ENCODE measurements around the gene NODAL. TPM values are rescaled to one million over a fixed set of nuclear protein-coding genes. Genes with fewer than 3 reads are reported as not detected.

NODAL gene
- total and polyA plus RNA-seq, 10 donors: not detected

DNA sequence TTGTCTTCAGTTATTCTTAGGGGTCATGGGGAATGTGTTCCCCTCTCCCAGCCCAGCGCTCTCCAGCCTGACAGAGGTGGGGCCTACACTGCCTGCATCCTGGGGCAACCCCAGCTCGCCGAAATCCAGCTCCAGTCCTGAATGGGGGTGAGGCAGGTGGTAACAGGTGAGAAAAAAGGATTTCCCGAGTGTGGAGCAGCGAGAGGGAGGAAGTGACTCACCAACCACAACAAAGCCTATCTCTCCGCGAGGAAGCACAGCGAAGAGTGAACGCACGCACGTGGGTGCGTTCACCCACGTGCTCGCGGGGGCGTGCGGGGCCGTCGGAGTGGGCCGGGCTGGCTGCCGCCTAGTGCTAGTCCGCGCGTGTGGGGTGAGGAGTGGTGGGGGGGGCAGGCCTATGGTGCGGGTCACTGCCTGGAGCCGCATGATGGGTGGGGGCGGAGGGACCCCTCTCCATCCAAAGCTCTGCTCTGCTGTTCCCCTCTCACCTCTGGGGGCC is 36.2 kb upstream of the NODAL start:
- Histone ChIP-seq H3K27me3 (replicated peaks in 1 of 7) (peaks cover 0 to 24% (median 6%) of the 10 kb centered on the region in 7 donors), H3K9me3 (no peaks in the 10 kb centered on the region), H3K4me3 (peak overlapping the region; percentile 47 to 85 (median 59)), H3K4me1 (peaks cover 41 to 71% (median 55%) of the 10 kb centered on the region in 6 donors), H3K36me3 (no peaks in the 10 kb centered on the region), H3K27ac (peak overlapping the region in 4 of 8 donors; percentile 75 to 85 (median 80))
- WGBS, 5 donors: 6 to 12% (median 7%) methylated on average over 20 to 27 of the region's 27 CpGs
- intact Hi-C loops (cut with DNase I; ENCODE audit: low total_unique reads): no loop called here
- peak; percentile 88 for DNase-seq
- TF ChIP-seq, protein P1, sequence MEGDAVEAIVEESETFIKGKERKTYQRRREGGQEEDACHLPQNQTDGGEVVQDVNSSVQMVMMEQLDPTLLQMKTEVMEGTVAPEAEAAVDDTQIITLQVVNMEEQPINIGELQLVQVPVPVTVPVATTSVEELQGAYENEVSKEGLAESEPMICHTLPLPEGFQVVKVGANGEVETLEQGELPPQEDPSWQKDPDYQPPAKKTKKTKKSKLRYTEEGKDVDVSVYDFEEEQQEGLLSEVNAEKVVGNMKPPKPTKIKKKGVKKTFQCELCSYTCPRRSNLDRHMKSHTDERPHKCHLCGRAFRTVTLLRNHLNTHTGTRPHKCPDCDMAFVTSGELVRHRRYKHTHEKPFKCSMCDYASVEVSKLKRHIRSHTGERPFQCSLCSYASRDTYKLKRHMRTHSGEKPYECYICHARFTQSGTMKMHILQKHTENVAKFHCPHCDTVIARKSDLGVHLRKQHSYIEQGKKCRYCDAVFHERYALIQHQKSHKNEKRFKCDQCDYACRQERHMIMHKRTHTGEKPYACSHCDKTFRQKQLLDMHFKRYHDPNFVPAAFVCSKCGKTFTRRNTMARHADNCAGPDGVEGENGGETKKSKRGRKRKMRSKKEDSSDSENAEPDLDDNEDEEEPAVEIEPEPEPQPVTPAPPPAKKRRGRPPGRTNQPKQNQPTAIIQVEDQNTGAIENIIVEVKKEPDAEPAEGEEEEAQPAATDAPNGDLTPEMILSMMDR (IDR thresholded peaks at IDR 0.05 in 8 of 11, conservative IDR thresholded peaks at IDR 0.05 in 3 of 11): no peak
- peak in 2 of 3 donors; percentile 4 to 27 for TF ChIP-seq POLR2AphosphoS5 (IDR thresholded peaks at IDR 0.05)
- TF ChIP-seq POLR2A (IDR thresholded peaks at IDR 0.05): no peak

DNA sequence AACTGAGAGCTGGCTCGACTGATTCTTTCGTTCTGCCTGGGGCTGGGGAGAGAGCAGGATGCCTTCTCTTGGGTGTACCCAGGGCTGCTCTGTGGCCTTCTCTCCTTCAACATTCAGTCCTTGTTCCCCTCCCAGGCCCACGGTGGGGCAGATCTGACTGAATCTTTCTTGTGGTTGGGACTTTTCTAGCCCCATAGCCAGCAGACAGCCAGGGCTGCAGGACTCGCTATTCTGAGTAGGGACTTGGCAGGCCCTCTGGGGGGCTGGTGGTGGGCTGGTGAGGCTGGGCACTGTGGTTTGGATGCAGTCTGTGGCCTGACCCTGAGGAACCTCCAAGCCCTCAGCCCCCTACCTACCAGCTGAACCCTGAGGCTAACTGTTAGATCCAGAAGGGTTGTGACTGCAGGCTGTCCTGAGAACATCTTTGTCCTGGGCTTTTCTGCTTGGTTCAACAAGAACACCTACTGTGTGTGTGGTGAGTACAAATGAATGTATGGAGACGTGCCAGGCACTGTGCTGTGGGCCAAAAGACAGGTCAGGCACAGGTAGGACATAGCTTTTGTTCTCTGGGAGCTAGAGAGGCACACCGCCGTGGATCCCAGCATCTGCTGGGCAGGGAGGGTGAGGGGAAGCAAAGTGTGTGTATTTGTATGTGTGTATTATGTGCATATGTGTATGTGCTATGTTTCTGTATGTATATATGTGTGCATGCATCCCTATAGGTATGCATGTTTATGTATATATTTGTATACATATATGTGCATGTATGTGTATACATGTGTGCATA is 35.0 kb upstream of the NODAL start:
- Histone ChIP-seq H3K27me3 (replicated peaks in 1 of 7) (peaks cover 0 to 24% (median 6%) of the 10 kb centered on the region in 7 donors), H3K4me3 (no peak overlapping the region), H3K4me1 (peaks cover 29 to 65% (median 48%) of the 10 kb centered on the region in 6 donors), H3K27ac (no peak overlapping the region), H3K9me3 (no peaks in the 10 kb centered on the region), H3K36me3 (no peaks in the 10 kb centered on the region)
- 64 to 80% (median 71%) methylated on average over 6 to 7 of the region's 7 CpGs for WGBS, 5 donors
- TF ChIP-seq, protein P1 (IDR thresholded peaks at IDR 0.05 in 8 of 11, conservative IDR thresholded peaks at IDR 0.05 in 3 of 11): no peak
- TF ChIP-seq POLR2A (IDR thresholded peaks at IDR 0.05) (no peak), POLR2AphosphoS5 (IDR thresholded peaks at IDR 0.05) (no peak)
- no peak for DNase-seq
- intact Hi-C loops (cut with DNase I; ENCODE audit: low total_unique reads): no loop called here

DNA sequence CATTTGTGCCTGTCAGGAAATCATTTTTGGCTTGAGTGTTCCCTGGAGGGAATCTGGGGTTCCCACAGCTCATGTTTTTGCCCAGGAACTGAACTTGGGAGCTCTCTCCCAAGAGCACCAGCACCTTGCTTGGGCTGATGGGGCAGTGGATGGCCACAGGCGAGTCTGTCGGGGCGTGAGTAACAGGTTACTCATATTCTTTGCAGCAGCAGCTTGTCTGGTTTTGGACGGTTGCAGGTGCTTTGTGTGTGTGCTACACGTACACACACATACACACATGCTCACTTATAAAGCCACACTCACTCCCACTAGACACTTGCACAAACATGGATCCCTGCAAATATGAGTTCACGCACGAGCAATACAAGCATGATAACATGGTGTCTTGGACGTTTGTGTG is 34.2 kb upstream of the NODAL start:
- Histone ChIP-seq H3K36me3 (no peaks in the 10 kb centered on the region), H3K27ac (no peak overlapping the region), H3K9me3 (no peaks in the 10 kb centered on the region), H3K27me3 (replicated peaks in 1 of 7) (peaks cover 0 to 24% (median 6%) of the 10 kb centered on the region in 7 donors), H3K4me1 (peaks cover 23 to 57% (median 41%) of the 10 kb centered on the region in 6 donors), H3K4me3 (no peak overlapping the region)
- TF ChIP-seq, protein P1 (IDR thresholded peaks at IDR 0.05 in 8 of 11, conservative IDR thresholded peaks at IDR 0.05 in 3 of 11): no peak
- TF ChIP-seq POLR2A (IDR thresholded peaks at IDR 0.05): no peak
- no peak for TF ChIP-seq POLR2AphosphoS5 (IDR thresholded peaks at IDR 0.05)
- 90 to 94% (median 92%) methylated on average over 8 of the region's 8 CpGs for WGBS, 5 donors
- no peak for DNase-seq
- intact Hi-C loops (cut with DNase I; ENCODE audit: low total_unique reads): no loop called here

DNA sequence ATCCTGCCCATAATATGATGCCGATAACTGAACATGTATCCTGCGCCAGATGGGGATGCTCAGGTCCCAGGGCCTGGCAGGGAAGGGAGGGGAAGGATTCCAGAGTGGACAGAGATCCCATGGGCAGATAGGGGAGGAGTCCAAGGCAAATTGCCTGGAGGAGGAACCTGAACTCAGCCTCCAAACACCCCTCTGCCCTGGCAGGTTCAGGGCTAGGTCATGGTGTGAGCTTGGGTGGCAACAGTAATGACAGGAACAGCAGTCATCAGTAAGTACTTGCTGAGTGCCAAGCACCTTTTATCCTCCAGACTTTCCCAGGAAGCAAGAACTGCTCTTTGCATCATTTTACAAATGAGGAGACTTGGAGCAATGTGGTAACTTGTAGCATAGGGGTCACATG is 33.3 kb upstream of the NODAL start:
- 81 to 93% (median 91%) methylated on average over 2 of the region's 2 CpGs for WGBS, 5 donors
- Histone ChIP-seq H3K4me1 (peaks cover 14 to 48% (median 32%) of the 10 kb centered on the region in 6 donors), H3K36me3 (no peaks in the 10 kb centered on the region), H3K9me3 (no peaks in the 10 kb centered on the region), H3K4me3 (no peak overlapping the region), H3K27ac (no peak overlapping the region), H3K27me3 (replicated peaks in 1 of 7) (peaks cover 0 to 24% (median 6%) of the 10 kb centered on the region in 7 donors)
- no peak for TF ChIP-seq POLR2AphosphoS5 (IDR thresholded peaks at IDR 0.05)
- TF ChIP-seq POLR2A (IDR thresholded peaks at IDR 0.05): no peak
- TF ChIP-seq, protein P1 (IDR thresholded peaks at IDR 0.05 in 8 of 11, conservative IDR thresholded peaks at IDR 0.05 in 3 of 11): no peak
- intact Hi-C loops (cut with DNase I; ENCODE audit: low total_unique reads): no loop called here
- no peak for DNase-seq
